ENCODE results near the gene DCDC2C. TPM values are rescaled to one million over a fixed set of nuclear protein-coding genes. Genes with fewer than 3 reads are reported as not detected.

The DCDC2C gene
- polyA plus RNA-seq, 2 of the 4 experiments (the other 2 are of a cell fraction), result not detected

DNA sequence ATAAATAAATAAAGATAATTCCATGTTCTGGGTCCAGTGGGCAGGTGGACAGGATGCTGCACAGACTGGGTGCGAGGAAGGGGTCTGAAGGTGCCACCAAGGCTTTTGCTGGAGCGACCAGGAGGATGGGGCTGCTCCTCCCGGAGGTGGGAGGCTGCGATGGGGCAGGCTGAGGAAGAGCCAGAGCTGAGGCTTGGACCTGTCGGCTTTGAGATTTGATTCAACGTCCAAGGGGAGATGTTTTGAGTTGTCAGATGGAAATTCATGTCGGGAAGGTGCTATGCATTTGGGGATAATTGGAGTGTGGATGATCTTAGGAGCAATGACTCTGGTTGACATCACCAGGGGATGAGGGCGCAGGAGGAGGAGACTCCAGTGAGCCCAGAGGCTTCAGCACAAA is 33.7 kb upstream of the DCDC2C start (continued):
- TF ChIP-seq, protein P1, sequence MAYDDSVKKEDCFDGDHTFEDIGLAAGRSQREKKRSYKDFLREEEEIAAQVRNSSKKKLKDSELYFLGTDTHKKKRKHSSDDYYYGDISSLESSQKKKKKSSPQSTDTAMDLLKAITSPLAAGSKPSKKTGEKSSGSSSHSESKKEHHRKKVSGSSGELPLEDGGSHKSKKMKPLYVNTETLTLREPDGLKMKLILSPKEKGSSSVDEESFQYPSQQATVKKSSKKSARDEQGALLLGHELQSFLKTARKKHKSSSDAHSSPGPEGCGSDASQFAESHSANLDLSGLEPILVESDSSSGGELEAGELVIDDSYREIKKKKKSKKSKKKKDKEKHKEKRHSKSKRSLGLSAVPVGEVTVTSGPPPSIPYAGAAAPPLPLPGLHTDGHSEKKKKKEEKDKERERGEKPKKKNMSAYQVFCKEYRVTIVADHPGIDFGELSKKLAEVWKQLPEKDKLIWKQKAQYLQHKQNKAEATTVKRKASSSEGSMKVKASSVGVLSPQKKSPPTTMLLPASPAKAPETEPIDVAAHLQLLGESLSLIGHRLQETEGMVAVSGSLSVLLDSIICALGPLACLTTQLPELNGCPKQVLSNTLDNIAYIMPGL (CRISPR knock-in tag; IDR thresholded peaks at IDR 0.05; ENCODE audit: borderline replicate concordance), result no peak
- no peak for TF ChIP-seq SREBF2 (IDR thresholded peaks at IDR 0.05)

DNA sequence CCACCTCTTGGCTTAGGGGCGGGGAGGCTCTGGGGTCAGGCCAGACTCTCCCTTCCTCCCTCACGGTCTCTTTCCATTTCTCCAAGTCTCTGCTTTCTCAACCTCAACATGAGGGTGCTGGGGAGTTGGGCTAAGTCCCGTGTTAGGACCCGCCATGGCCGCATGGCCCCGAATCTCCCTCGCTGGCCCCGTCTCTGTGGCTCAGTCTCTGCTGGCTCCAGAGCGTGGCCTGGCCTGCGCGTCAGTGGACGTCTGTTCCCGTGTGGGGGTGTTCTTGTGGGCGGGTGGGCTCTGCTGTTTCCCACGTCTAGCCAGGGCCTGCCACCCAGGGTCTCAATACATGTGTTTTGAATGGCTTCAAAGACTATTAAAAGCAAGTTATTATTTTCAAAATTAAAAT is 33.0 kb upstream of the DCDC2C start:
- Histone ChIP-seq H3K4me2 (no peak overlapping the region), H3K4me3 (no peak overlapping the region), H3K9me3 (no peaks in the 10 kb centered on the region), H3K27ac (no peak overlapping the region), H3K4me1 (no peaks in the 10 kb centered on the region)
- CTCF ChIA-PET, result interaction anchor here (1.4 kb wide), 1 partner anchor 22 kb away, joined by 4 read pairs; no protein-coding TSS in a partner anchor
- TF ChIP-seq ZC3H11A (IDR thresholded peaks at IDR 0.05) (no peak), FOSL2 (IDR thresholded peaks at IDR 0.05) (no peak), FOSL2 (CRISPR knock-in tag; IDR thresholded peaks at IDR 0.05) (no peak), CHD4 (IDR thresholded peaks at IDR 0.05; ENCODE audit: borderline replicate concordance) (no peak), CBX2 (IDR thresholded peaks at IDR 0.05; ENCODE audit: borderline replicate concordance, low read depth) (no peak), HDAC2 (IDR thresholded peaks at IDR 0.05) (no peak), HOXB13 (CRISPR knock-in tag; IDR thresholded peaks at IDR 0.05; ENCODE audit: low read depth) (no peak), NFE2L2 (conservative IDR thresholded peaks at IDR 0.05; ENCODE audit: low read length) (no peak), FOXS1 (CRISPR knock-in tag; IDR thresholded peaks at IDR 0.05) (no peak), MAZ (IDR thresholded peaks at IDR 0.05; ENCODE audit: borderline replicate concordance, low read depth, low read length) (no peak), POLR2A (IDR thresholded peaks at IDR 0.05; ENCODE audit: low read length) (no peak)
- ATAC-seq (no peak), FAIRE-seq (no peak), DNase-seq (ENCODE audit: low read depth in 1 of 2, low spot score in 1 of 2) (no peak)
- POLR2A ChIA-PET, result no interaction called here
- WGBS (ENCODE audit: missing lambda C conversion rate), result 56% methylated on average over 15 of the region's 15 CpGs

DNA sequence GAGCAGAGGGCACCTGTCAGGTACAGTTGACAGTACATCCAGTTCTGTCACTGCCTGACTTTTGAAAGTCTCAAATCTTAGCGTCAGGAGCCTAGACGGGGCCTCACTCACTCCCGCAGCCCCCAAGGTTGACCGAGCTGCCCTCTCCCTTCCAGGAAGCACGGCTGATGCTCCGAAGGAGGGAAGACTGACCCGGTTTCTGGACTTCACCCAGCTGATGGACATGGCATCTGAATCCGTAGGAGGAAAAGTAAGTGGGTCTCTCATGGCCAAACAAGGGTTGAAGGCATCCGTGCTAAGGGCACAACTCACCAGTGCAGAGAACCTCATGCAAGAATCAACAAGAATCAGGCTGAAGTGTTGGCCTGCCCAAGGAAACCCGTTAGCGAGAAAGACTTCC is 32.4 kb upstream of the DCDC2C start:
- H3K9me3 ChIP-seq, result no peaks in the 10 kb centered on the region
- no peak overlapping the region for H3K4me3 ChIP-seq
- no peak overlapping the region for H3K4me2 ChIP-seq
- FAIRE-seq, result no peak
- DNase-seq (ENCODE audit: low read depth in 1 of 2, low spot score in 1 of 2), result no peak
- CTCF ChIA-PET, result interaction anchor here (1.4 kb wide), 1 partner anchor 21 kb away, joined by 4 read pairs; no protein-coding TSS in a partner anchor
- TF ChIP-seq, protein P2, sequence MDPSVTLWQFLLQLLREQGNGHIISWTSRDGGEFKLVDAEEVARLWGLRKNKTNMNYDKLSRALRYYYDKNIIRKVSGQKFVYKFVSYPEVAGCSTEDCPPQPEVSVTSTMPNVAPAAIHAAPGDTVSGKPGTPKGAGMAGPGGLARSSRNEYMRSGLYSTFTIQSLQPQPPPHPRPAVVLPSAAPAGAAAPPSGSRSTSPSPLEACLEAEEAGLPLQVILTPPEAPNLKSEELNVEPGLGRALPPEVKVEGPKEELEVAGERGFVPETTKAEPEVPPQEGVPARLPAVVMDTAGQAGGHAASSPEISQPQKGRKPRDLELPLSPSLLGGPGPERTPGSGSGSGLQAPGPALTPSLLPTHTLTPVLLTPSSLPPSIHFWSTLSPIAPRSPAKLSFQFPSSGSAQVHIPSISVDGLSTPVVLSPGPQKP (IDR thresholded peaks at IDR 0.05; ENCODE audit: low read depth, low read length), result no peak
- TF ChIP-seq CEBPB (IDR thresholded peaks at IDR 0.05), result no peak
- TF ChIP-seq POLR2A (IDR thresholded peaks at IDR 0.05; ENCODE audit: low read length), result no peak
- no peak for TF ChIP-seq HDAC2 (IDR thresholded peaks at IDR 0.05)
- no peak for ATAC-seq
- 32% methylated on average over 11 of the region's 11 CpGs for WGBS (ENCODE audit: missing lambda C conversion rate)
- H3K4me1 ChIP-seq, result no peaks in the 10 kb centered on the region
- POLR2A ChIA-PET, result no interaction called here
- H3K27ac ChIP-seq, result no peak overlapping the region

DNA sequence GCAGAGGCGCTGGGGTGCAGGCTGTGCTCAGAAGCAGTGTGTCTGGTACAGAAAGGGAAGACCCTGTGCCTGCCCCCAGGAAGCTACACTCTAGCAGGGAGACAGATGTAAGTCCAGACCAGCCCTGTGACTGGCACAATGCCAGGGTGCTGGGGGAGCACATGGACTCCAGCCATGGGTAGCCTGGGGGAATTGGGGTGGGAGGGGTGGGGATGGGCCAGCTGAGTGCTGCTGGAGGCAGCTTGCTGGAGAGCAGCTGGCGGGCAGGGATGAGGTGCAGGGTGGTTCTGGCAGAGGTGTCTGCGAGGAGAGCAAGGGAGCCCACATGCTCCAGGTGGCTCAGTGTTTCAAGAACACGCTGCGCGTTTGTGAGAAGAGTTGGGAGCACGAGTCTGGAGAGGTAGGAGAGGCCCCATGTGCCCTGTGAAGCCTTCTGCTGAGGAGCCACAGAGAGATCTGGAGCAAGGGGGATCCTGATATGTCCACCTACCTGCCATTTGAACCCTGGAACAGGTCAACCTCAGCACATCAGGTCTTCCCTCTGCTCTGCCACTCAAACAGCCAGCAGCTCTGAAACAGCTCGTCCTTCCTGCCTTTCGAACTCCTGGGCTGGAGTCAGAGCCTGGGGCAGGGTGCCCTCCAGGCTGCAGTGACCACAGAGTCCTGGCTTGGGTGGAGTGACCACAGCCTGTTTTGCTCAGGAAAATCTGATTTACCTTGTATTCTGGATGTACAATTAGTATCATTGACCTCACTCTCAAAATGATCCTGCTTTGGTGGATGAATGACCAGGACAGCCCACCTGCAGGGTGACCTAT is 30.3 kb upstream of the DCDC2C start:
- DNase-seq (ENCODE audit: low read depth in 1 of 2, low spot score in 1 of 2), result no peak
- POLR2A ChIA-PET, result no interaction called here
- Histone ChIP-seq H3K9me3 (no peaks in the 10 kb centered on the region), H3K4me1 (no peaks in the 10 kb centered on the region), H3K27ac (no peak overlapping the region), H3K4me3 (no peak overlapping the region), H3K4me2 (no peak overlapping the region)
- no peak; a peak in 1 of 6 replicates for ATAC-seq
- WGBS (ENCODE audit: missing lambda C conversion rate), result 43% methylated on average over 9 of the region's 9 CpGs
- CTCF ChIA-PET, result no interaction called here
- FAIRE-seq, result no peak
- TF ChIP-seq, protein P2 (IDR thresholded peaks at IDR 0.05; ENCODE audit: low read depth, low read length), result no peak
- TF ChIP-seq JUN (IDR thresholded peaks at IDR 0.05) (no peak), GATA3 (IDR thresholded peaks at IDR 0.05; ENCODE audit: borderline replicate concordance) (no peak), NPAS2 (CRISPR knock-in tag; IDR thresholded peaks at IDR 0.05; ENCODE audit: borderline replicate concordance) (no peak), CBX2 (IDR thresholded peaks at IDR 0.05; ENCODE audit: borderline replicate concordance, low read depth) (no peak), MYC (IDR thresholded peaks at IDR 0.05; ENCODE audit: borderline replicate concordance, low read length) (no peak), BHLHE40 (IDR thresholded peaks at IDR 0.05; ENCODE audit: low read depth, low read length) (no peak), SMC3 (IDR thresholded peaks at IDR 0.05) (no peak), TFCP2L1 (CRISPR knock-in tag; IDR thresholded peaks at IDR 0.05) (no peak), MAZ (IDR thresholded peaks at IDR 0.05; ENCODE audit: borderline replicate concordance, low read depth, low read length) (no peak), FOXS1 (CRISPR knock-in tag; IDR thresholded peaks at IDR 0.05) (no peak)
- TF ChIP-seq, protein P3, sequence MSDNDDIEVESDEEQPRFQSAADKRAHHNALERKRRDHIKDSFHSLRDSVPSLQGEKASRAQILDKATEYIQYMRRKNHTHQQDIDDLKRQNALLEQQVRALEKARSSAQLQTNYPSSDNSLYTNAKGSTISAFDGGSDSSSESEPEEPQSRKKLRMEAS (IDR thresholded peaks at IDR 0.05), result no peak
- TF ChIP-seq, protein P1 (CRISPR knock-in tag; IDR thresholded peaks at IDR 0.05; ENCODE audit: borderline replicate concordance), result no peak
- TF ChIP-seq, protein P4, sequence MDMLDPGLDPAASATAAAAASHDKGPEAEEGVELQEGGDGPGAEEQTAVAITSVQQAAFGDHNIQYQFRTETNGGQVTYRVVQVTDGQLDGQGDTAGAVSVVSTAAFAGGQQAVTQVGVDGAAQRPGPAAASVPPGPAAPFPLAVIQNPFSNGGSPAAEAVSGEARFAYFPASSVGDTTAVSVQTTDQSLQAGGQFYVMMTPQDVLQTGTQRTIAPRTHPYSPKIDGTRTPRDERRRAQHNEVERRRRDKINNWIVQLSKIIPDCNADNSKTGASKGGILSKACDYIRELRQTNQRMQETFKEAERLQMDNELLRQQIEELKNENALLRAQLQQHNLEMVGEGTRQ (IDR thresholded peaks at IDR 0.05), result no peak

Data from A549 (cell line).